GM21737 (cell line): ENCODE results near the gene UBE2E2.

Experiments used
- ATAC-seq: cut with Tn5 transposase; IDR thresholded peaks from one replicate; pipeline ENCODE4 v1.9.1; 2021; ENCODE audit warnings: mild to moderate bottlenecking, moderate library complexity; ENCODE audit not compliant: unreplicated experiment

UBE2E2 gene

DNA sequence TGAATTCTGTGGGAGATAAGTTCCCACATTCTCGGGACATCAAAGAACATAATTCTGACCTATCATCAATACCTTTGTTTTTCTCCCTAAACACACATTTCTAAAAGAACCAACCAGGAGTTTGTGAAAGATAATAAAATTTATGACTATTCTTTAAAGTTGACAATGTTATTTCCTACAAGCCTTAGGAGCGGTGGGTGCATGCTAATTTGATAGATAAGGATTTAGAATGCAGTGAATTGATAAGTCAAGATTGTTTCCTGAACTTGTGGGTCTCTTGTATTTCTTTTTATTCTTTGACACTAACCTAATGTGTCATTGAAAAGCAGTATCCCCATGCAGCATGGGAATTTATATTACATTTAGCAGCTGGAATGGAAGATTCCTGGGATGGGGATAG lies 10.3 kb upstream of the UBE2E2 start:
- ATAC-seq: no peak

DNA sequence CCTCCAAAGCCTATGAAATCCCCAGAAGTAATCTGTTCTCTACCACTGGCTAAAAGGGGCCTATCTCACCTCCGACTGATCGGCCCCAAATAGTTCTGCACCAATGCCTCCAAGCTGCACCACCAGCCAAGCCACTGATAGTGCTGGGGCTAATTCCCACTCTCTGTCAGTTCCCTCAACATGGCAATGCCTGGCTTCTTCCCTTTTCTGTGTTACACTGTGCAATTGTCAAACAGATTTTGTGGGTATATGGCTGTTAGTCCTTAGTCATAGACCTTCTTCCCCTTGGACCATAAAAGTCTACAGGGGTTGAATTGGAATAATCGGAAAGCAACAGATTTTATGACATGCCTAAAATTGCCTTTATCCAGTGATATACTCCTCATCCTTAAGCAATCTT lies 9.3 kb upstream of the UBE2E2 start:
- ATAC-seq: no peak

DNA sequence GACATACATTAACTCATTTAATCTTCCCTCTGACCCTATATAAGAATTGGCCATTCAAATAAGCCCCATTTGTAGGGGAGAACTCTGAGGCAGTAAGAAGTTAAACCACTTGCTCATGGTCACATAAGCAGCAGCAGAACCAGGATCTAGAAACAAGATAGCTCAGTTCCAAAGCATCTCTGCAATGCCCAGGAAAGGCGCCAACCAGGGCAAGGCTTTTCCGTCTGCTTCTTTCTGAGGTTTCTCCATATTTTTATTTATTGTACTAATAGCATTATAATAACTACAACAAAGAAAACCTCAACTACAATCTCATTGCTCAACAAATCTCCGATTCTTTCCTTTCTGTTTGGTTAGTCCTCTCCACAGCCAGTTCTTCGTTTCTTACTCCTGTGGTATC lies 4.3 kb upstream of the UBE2E2 start:
- ATAC-seq: no peak

DNA sequence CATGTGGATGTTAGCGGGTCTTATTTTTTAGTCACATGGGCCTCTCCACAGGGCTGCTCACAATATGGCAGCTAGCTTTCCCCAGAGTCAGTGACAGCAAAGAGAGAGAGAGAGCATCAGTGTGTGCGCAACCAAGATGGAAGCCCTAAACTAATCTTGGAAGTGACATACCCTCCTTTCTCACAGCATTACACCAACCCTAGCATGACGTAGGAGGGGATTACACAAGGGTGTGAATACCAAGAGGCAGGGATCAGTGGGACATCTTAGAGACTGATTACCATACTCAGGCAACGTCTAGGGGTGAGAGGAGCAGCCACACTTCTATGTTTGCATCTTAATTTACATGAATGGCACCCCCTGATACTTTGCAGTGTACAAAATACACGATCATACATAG lies 3.5 kb upstream of the UBE2E2 start:
- ATAC-seq: no peak

DNA sequence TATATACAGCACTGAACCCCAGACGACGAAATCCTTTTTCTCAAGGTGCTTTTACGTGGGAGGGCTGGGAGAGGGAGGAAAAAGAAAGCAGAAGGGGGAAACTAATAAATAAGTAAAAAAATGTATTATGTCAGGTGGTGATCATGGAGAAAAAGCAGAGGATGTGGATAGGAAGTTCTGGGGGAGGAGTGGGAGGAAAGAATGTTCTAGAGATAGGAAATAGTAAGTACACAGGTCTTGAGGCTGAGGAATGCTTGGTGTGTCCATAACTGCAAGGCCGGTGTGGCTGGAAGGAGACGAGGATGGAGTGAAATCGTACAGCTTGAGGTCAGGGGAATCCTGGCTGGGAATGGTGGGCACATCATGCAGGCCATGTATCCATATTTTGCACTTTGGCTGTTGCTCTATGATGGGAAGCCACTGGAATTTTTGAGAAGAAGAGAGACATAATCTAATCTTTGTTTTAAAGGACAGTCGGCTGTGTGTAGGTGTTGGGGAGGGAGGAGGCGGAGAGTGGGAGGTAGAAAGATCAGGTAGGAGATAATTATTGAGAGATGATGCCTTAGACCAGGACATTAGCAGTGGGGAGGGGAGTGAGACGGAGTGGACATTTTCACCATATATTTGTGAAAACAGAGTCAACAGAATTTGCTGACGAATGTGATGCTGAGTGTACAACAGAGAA lies 1.8 kb upstream of the UBE2E2 start:
- ATAC-seq: no peak

- ATAC-seq: peak; percentile 34
Measured at GRCh38 chr3:23202203-23202920, 765 bp upstream of the UBE2E2 start.

DNA sequence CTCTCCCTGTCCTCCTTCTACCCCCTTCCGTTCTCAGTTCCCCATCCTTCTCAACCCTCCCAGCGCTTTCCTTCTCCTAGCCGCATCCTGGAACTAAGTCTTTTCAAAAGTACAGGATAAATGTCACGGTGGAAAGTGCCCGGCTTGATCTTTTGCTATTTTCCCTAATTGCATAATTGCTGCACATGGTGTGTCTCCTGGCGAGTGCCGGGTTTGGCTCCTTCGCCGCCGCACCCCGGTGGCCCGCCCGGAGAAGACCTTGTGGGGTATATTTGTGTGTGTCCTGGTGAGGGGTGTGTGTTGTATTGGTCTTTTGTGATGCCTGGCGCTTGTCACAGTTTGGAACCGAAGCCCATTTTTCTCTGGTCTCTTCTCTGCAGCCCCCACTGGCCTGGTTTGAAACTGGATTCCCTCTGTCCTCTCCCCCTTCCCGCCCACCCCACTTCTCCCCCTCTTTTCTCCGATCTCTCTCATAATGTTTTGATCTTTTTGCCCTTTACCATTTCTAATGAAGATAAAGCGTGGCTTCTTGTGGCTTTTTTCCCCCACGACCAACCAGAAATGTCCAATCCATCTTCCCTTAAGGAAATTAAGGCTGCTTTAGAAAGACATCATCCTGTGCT lies 692 bp downstream of the UBE2E2 start:
- ATAC-seq: no peak

DNA sequence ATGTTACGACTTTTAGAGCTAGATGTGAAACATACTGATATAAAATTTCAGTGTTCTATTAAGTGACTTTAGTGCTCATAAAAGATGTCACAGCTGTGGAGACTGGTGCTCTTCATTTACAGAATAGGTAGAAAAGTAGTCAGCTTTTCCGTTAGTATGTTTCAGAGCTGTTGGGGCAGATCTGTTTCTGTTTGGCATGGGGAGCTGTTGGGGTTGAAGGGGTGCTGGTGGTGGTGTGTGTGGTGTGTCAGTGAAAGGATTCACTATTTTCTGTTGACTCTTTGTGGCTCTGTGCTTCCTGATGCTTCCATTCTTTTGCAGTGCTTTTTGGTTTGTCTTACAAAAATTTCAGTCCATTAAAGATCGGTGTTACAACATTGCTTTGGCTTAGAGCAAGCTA lies 3.2 kb downstream of the UBE2E2 start:
- no peak for ATAC-seq

DNA sequence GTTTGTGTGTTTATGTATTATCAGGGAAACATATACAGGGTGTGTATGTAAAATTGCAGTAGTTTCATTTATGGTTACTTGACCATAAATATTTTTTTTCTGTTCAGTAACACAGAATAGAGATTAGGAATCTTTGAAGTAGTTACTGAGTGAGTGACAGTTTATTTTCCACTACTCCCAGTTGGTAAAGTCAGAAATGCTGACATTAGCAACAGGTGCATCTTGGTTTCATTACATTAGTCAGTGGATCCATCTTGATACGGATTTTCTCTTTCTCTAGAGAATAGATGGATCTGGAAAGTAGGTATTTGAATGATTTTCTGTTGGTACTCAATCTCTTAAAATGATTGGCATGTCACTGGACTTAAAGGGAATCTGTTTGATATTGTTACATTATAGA lies 6.0 kb downstream of the UBE2E2 start:
- no peak for ATAC-seq

- ATAC-seq: no peak
Measured at GRCh38 chr3:23209747-23210487, 6.8 kb downstream of the UBE2E2 start.

- no peak for ATAC-seq
Measured at GRCh38 chr3:23213813-23214212, 10.7 kb downstream of the UBE2E2 start.

DNA sequence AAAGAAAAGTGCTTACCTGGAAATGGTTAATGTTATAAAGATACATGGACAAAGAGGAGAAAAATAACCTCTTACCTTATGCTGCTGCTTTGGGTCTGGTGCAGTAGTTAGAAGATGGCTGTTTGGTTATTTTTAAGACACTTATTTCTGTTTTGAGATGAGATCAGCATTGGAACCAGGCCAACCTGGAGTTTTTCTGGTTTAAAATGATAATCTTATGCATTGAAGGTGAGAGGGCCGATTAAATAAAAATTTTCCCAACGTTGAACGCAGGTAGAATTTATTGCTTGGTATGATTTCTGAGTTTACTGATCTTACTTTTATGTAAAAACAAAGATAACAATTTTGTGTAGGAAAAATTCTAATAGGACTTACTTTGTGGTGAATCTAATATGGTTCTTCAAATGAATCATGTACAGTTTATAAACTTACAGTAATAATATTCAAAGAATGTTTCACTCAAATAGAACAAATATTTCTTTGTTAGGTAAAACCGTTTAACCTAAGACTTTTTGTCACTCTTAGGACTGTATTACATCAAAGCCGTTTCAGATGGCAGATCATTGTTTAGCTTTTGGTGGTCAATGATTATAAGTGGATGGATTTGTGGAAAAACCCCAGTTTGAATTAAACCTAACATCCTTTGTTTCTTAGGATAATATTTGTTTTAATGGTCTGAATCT lies 14.9 kb downstream of the UBE2E2 start:
- no peak for ATAC-seq

GRCh38 chr3:23219117-23219516 lies 16.0 kb downstream of the UBE2E2 start:
- ATAC-seq: peak; percentile 39

- peak; percentile 51 for ATAC-seq
Measured at GRCh38 chr3:23219552-23219951, 16.4 kb downstream of the UBE2E2 start.

DNA sequence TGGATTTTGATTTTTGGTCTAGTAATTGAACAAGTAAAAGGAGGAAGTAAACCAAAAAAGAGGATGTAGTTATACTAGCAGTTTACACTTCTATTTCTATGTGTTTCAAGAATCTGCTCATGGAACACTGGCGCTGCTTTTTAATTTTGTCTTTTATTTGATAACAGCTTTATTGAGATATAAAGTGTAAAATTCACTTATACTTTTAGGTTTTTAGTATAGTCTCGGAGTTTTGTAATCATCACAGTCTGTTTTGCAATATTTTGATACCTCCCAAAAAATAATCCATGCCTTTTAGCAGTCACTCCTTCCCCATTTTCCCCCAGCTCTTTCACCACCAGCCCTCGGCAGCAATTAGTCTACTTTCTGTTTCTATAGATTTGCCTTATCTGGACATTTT lies 18.0 kb downstream of the UBE2E2 start:
- no peak for ATAC-seq

DNA sequence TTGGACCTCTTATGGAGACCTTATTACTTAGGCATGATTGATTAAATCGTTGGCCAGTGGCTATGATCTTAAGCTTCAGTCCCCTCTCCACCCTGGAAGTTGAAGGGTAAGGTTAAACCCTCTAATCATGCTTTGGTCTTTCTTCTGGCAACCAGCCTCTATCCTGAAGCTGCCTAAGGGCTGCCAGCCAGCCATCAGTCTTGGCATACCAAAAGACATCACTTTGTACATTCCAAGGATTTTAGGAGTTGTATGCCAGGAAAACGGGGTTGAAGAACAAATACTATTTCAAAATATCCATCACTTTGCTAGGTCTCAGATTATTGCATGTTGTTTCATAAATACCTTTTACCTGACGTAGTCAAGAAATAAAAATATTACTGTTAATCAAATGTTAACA lies 28.9 kb downstream of the UBE2E2 start:
- no peak for ATAC-seq

GRCh38 chr3:23232854-23233253 lies 29.7 kb downstream of the UBE2E2 start:
- ATAC-seq: no peak

- no peak for ATAC-seq
Measured at GRCh38 chr3:23235264-23235663, 32.1 kb downstream of the UBE2E2 start.

DNA sequence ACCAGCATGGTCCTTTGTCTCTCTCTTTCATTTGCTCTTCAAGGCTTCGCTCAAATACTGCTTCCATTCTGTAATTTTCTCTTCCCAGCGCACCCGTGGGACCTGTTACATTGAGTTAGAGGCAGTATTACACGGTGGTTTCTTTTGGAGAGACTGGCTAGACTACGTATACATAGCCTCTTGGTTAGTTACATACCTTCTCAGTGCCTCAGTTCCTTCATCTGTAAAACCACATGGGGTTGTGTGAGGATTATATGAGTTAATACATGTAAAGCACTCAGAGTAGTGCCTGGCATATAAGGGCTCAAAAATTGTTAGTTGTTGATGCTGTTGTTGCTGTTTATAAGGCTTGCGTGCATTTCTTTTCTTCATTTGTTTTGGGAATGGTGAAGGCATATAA lies 33.8 kb downstream of the UBE2E2 start:
- no peak for ATAC-seq

DNA sequence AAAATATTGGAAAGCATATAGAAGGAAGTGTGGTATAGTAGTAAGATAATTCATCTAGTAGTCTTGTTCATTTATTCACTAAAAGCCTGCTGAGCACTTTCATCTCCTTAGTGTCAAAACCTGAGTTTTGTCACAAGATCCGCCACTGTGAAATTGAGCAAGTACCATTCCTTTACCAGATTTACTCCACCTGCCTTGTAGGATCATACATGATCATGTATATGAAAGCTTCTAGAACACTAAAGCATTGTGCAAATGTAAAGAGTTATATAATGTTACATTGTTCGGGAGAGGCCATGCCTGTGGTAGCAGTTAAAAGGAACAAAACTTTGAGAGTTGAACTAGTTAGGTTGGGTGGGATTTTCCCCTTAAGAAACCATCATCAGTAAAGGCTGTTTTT lies 35.0 kb downstream of the UBE2E2 start:
- ATAC-seq: no peak

GRCh38 chr3:23238578-23238977 lies 35.5 kb downstream of the UBE2E2 start:
- no peak for ATAC-seq
